GM18907 (cell line): ENCODE measurements around the gene IP6K3.

Experiments
- ATAC-seq: cut with Tn5 transposase; IDR thresholded peaks from one replicate; pipeline ENCODE4 v1.9.1; 2021; ENCODE audit warnings: mild to moderate bottlenecking, moderate library complexity; ENCODE audit not compliant: unreplicated experiment

IP6K3 gene

DNA sequence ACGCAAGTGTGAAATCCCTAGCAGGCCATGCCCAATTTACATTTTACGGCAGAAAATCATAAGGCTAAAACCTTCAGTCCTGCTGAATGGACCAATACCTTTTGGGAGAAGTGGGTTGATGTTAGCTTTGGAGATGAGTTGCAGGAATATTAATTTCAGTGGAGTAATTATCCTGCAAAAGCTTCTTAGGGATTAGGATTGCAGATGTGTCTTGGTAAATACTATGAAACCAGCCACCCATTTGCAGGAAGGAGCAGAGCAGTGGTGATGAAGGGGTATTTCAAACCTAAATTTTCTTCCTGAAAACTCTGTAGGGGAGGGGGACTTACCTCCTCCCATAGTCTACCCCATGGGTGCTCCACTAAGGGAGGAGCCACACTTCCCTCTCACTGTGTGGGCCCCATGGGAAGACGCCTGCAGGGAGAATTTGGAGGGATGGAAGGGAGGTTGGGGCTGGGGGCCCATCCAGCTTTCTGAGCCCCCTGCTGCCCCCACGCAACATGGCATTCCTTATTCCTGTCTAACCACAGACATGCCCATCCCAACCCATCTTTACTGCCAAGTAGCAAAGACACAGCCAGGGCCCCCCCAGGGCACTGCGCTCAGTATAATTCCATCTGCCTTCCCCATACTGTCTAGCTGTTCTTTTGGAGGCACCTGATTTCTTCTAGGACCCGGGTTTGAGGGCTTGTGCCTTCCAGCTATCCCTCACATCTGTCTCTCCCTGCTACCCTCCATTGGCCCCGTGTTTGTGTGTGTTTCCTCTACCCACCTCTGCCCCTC is 20.6 kb downstream of the IP6K3 start:
- no peak for ATAC-seq

DNA sequence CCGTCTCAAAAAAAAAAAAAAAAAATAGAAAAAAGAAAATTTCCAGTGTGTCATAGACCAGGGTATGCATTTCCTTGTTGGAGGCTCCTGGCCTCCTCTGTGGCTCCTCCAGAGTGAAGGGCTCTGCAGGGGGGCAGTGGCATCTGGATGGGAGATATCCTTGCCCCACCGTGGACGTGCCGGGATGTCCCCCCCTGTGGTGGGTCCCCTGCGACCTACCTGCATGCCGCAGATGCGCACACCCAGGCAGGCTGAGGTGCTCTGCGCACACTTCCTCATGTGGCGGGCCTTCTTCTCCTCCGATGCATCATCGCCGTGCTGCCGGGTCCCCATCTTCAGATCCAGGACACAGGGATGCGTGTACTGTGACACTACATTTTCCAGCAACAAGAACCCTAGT is 21.5 kb downstream of the IP6K3 start:
- ATAC-seq, result no peak

DNA sequence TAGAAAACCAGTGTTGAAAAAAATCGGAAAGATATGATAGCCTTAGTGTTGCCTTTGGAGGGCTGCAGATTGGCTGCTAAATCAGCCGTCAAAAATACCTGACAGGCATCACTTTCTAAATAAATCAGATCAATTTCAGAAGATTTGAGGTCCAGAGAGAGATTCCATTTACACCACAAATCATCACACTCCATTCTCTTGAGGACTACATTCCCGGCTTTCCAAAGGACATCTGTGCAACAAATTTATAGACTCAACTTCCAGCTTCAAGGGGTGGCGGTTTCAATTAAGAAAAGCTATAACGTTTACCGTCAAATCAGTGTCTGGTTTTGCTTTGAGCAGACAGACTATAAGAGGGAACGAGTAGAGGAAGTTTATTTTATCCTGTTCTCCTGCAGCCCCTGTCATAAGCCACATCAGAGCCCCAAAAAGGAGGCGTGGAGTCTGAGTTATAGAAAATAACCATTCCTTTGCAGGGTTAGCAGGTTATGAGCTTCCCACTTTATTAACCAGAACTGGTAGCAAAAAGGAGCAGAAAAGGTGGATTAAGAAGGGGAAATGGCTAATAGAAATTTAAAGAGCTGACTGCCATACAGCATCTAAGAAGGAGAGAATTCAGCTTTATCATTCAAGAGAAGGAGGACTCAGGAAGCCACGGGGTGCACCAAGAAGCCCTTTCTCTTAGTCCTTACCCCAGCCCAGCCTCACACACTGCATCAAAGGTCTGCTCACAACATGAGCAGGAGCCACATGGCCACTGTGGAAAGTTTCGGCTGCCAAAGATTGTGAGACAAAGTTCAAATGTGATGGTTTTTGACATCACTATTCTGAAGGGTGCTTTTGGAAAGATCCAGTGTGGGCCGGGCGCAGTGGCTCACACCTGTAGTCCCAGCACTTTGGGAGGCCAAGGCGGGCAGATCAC is 22.3 kb downstream of the IP6K3 start:
- ATAC-seq, result no peak

DNA sequence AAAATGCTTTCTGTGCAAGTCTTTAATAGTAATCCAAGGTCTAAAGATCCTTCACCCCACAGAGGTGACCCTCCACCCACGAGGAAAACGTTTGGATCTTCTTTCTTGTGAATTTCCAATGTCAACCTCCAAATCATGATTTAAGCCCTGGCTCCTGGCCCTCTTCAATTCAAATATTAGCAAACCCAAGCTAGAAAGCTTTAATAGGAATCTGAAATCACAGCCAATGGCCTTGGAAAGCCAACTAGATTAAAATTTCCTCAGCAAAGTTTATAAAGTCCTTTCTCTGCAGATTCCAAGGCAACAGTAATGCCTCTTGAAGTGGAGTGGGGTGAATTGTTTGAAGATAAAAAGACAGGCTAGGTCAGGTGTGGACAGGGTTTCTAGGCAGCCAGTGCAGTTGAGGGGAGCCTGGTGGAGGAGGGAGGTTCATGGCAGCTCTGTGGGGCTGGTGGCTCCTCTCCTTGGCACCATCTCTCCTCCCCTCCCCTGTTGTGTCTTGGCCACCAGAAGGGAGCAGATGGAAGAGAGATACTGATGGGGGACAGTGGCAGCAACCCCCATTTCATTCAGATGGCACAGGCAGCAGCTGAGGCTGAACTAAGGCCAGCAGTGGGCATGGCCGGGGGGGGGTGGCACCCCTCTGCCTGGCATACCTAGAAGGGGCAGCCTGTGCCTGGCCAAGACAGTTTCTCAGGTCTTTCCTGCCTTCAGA is 23.2 kb downstream of the IP6K3 start:
- no peak for ATAC-seq

DNA sequence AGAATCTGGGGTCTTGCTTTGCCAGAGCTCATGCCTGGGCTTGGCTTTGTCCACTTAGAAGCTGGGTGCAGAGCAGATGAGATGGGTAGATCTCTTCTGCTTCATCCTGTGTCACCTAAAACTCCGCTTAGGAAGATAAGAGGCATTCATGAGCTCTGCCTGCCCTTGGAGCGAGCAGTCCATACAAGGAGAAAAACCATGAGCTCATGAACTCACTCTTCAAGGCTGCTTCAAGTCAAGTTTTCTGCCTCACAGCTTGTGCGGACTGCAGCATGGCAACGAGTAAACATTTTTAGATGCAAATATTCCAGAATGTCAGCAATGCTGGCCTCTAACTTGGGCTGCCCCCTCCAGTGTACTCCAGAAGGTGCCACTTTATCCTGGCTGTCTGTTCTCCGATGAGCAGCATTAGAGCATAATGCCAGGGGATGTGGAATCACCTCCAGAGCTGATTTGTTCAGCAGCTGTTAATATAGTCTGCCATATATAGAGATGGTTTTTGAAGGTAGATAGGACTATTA is 24.5 kb downstream of the IP6K3 start:
- no peak for ATAC-seq

DNA sequence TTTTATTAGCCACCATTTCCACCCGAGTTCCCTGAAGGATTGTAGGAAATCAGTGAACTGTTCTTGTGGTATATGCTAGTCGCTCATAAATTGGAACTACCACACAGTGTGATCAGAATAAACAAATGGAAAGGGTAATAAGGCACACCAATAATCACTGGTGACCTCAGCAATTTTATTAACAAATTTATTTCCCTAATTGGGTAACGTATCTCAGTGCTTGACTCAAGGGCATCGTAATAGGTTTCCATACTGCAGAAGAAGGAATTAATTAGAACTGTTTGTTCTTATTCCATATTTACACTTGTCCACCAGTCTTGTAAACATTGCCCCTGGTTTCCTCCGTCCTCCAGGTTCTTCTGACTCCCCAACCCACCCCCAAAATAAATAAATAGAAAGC is 25.2 kb downstream of the IP6K3 start:
- ATAC-seq, result no peak

DNA sequence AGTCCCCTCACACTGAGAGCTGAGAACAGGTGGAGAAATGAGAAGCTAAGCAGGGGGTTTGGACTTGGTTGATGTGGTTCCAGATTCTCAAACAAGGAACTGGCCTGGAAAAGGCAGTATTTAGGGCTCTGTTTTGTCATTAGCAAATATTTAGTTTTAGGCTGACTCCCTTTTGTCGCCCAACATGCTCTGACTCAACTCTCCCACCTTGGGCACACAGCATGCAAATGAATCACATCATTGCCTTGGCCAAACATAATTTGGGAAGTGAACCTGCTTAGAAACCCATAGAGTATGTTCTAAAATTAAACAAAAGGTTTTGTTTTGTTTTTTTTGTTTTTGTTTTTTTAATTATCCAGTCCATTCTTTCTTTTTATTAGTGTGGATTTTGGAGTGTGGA is 25.7 kb downstream of the IP6K3 start:
- no peak for ATAC-seq

DNA sequence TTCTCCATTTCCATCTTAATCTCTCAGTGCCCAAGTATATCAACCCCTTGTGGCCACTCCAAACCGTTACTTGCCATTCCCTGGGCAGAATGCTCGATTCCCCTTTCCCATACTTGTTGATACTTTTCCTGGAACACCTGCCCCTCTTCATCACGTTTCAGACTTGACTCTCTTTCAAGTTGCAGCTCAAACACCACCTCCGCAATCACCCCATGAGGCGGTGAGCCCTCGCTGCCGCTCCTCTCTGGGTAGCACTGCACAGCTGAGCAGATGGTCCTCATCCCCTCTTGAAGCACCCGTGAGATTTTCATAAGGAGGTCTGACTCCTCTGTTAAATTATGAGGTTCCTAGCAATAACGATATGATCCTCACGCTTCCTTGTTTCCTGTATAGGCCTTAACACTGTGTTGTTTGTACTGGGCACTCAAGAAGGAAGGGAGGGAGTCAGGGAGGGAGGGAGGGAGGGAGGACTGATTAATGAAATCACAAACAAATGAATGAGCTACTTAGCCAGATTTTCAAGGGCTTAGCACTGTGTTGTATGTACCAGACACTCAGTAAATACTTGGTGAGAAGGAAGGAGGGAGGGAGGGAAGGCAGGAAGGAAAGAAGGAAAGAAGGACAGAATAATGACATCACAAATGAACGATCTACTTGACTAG is 27.2 kb downstream of the IP6K3 start:
- ATAC-seq, result no peak

DNA sequence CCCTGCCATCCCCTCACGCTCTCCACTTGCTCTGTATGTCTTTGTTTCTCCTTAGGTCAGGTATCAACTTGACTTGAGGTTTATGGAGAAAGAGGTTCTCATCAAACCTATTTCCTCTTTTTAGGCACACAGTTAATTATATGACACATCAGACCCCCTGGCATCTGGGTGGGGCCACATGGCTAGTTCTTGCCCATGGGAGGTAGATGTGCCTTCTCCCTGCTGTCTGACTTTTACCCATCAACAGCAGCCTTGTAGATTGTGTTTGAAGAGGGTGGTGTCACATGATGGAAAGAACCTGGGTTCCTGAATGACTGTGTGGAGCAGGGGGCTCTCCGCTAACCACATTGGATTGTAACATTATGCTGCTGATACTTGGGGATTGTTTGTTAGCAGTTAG is 28.0 kb downstream of the IP6K3 start:
- ATAC-seq, result no peak

DNA sequence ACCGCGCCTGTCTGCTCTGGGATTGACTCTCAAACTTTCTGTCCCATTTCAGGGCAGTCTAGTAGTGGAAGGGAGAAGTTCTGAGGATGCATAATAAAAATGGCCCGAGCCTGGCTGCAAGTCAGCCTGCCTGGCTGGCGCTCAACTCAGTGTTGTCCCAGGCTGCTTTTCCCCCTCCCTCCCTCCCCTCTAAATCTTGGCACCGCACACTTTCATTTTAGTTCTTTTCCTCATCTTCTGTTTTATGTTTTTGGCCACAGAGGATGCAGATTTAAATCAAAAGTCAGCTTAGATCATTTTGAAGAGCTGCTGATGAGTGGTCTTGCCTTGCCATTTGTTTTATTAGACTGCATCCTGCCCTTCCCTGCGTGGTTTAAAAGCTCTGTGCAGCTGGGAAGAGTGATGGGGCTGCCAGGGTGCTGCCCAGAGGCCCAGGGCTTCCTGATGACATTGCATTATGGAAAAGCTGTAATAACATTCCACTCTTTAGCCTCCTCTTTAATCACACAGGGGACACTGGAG is 28.7 kb downstream of the IP6K3 start:
- no peak for ATAC-seq

DNA sequence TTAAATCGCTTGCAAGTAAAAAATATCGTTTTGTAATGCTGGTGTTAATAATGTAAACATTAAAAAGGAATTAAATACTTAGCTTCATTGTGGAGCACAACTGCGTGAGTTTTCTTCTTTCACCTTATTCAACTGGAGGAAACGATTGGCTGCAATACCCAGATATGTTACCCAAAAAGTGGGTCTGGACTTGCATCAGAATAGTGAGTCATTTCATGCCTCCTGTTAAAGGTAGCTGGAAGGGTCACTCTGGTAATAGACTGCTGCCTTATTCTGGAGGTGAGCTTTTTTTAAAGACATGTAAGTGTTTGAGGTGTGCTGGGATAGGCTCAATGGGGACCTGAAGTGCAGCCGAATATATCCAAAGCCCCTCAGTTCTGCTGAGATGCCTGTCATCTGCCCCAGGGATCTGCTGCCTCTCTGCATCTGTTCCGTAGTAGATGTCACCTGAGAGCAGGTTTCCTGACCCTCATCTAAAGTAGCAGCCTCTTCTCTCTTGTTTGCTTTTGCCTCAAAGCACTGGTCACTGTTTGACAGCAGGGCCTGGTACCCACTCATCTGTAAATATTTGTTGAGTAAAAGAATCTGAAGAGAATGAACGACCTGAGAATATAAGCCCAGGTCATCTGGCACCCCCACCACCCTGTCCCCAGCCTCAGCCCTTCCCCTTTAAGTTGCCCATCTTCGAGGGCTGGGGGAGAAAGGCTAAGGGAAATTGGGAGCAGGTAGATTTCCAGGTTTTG is 29.6 kb downstream of the IP6K3 start:
- no peak for ATAC-seq

DNA sequence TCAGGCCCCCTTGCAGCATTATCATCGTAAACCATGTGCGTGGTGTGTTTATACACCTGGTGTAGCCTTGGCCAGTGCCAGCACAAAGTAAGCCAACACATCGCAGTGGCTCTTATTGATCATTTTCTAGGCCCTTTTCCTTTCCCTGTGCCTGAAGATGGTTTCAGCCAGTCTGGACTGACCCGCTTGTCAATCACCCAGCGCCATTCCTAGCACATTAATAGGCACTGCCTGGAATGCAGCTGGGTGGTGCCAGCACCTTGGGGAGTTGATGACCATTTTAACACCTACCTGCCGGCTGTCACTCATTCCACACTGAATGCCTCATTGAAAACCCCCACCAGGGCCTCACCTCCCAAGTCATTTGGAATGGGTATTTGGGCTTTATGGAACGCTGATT is 30.3 kb downstream of the IP6K3 start:
- no peak for ATAC-seq

DNA sequence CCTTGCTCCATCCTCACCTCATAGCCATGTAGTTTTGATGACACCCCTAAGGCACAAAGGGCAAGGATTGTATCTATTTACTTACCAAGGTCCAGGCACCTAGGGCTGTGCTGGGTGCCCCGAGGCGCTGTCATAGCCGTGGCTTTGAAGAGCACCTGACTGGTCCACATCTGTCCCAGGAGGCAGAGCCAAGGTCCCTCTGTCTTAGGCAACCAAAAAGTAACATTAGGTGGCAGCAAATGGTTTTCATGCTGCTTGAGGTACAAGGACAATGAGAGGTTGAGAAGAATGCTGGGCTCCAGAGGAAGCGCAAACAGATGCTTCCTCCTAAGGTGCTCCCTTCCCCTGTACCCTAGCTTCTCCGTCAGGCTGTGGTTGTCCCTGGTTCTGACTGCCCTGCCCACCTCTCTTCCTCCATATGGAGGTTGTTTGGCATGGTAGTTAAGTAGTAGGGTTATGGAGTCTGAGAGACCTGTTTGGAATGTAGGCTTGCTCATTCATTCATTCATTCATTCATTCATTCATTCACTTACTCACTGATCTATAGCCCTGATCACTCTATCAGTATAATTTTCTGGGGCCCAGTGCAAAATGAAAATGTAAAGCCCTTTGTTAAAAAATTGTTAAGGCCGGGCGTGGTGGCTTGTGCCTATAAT is 32.2 kb downstream of the IP6K3 start:
- no peak for ATAC-seq

DNA sequence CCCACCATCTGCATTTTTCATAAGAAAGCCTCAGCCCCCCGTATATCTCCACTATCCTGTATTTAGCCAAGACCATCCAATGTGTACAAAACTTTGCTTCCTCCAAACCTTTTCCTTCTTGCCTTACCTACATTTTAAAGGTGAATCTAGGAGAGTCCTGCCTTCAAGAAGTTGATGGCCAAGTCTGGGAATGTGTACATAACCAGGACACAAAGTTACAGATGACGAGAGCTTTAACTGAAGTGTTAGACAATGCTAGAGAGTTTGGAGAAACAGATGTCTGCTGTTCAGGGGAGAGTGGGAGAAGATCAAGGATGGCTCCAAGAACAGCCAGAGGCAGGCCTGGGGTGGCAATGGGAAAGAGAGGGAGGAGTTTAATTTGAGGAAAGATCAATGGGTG is 32.9 kb downstream of the IP6K3 start:
- no peak for ATAC-seq

DNA sequence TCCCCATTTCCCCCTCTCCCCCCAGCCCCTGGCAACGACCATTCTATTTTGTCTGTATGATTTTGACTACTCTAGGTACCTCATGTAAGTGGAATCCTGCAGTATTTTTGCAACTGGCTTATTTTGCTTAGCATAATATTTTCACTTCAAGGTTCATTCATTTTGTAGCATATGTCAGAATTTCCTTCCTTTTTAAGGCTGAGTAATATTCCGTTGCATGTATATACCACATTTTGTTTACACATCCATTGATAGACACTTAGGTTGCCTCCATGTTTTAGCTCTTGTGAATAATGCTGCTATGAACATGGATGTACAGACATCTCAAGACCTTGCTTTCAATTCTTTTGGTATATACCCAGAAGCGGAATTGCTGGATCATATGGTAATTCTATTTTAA is 33.8 kb downstream of the IP6K3 start:
- no peak for ATAC-seq

DNA sequence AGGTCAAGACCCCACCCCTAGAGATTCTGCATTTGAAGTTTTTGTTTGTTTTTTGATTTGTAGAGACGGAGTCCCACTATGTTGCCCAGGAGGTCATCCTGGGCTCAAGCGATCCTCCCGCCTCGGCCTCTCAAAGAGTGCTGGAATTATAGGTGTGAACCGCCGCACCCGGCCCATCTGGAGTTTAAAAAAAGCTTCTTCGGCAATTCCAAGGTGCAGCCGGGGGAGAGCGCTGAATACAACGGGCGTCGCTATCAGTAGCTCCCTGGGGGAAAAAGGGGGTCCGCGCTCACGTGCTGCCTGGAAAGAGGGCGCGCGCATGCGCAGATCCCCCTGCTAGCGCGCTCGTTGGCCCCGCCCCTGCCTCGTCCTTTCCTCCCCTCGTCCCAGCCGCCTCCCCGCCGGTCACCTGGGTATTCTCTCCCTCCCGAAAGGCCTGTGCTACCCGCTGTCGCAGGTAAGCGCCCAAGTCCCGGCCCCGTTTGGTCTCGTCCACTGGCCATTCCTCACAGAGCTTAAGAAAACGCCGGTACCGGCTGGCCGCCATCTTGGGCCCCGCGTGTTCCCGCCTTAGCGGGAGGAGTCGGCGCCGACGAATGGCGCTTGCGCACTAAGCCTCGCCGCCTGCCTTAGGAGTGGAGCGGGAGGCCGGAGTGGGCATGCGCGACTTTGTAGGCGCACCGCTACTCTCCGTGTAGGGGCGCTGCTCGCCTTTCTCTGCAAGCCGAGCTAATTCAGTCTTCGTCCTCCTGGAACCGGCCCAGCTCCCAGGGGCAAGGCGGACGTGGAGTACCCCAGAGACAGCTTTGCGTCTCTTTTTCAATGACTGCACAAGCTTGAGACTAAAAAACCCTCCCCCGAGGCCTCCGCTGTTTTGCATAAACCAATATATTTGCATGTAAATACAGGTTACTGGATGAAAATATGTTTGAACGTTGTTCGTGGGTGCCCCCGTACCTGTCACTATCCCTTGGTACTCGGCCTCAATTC is 35.3 kb downstream of the IP6K3 start, which contains the start of gene UQCC2:
Gene UQCC2, minus strand, starts transcription at position 561 of the 990 bp plus-strand sequence. Its CDS starts 14 bp downstream, at position 547.
- peak; percentile 79 for ATAC-seq

DNA sequence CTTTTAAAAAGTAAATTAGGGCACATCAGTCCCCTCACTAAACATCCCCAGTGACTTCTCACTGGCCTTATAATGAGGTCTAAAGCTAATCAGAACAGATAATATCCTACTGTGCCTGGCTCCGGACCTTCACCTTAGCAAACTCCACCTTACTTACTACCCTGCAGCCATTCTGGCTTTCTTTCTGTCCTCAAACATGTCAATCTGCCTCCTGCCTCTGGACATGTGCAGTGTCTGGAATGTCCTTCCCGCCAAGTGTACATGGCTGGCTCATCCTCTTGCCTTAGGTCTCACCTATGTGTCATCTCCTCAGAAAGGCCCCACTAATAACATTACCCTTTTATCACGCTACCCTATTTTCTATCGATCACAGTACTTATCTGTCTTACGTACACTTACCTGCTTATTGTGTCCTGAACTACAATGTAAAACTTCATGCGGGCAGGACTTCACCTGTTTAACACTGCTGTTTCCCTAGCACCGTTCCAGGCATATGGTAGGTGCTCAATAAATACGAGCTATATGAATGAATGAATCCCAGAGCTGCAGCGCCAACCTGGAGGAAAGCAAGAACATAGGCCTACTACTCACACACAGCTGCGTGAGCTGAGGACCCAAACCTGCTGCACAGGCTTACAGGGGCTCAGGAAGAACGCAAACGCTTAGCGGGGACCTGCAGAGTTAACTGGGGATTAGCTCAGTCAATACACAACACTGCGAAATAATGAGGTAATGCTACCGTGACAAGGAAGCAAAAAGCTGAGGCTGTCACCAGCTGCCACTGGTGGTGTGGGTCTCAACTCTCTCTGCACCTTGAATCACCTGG is 36.2 kb downstream of the IP6K3 start:
- ATAC-seq, result peak; percentile 10
